Heart right ventricle (tissue), 16 donors: ENCODE data around the gene TMPRSS3. TPM values are rescaled to one million over a fixed set of nuclear protein-coding genes. Genes with fewer than 3 reads are reported as not detected.

Experiments
- ATAC-seq, 8 donors: fragments of 200-7000 bp; cut with Tn5 transposase; one replicate each; pipeline ENCODE4 v1.9.1; 2020; ENCODE audit warnings: mild to moderate bottlenecking in 8 of 8, moderate library complexity in 8 of 8, moderate number of reproducible peaks in 1 of 8
- DNase-seq, 2 donors: peaks; one replicate each; pipeline ENCODE4 v3.0.0-alpha.2; 2020
- H3K27ac ChIP-seq, 10 donors: fragments of 200-600 bp; sonication (generic) in 2 of 10; one replicate each; pipeline versions ENCODE4 v1.5.0 to v1.8.0; 2020 to 2022; ENCODE audit warnings: mild to moderate bottlenecking in 3 of 10
- H3K27me3 ChIP-seq, 7 donors: fragments of 200-600 bp; one replicate each; pipeline ENCODE4 v1.8.0; 2021 to 2022; ENCODE audit warnings: mild to moderate bottlenecking in 2 of 7
- H3K36me3 ChIP-seq, 9 donors: fragments of 200-600 bp; sonication (generic) in 1 of 9; one replicate each; pipeline versions ENCODE4 v1.5.0 to v1.8.0; 2020 to 2022; ENCODE audit warnings: mild to moderate bottlenecking in 2 of 9
- H3K4me1 ChIP-seq, 9 donors: fragments of 200-600 bp; sonication (generic) in 1 of 9; one replicate each; pipeline versions ENCODE4 v1.5.0 to v1.8.0; 2020 to 2022; ENCODE audit warnings: mild to moderate bottlenecking in 4 of 9
- H3K4me3 ChIP-seq, 10 donors: fragments of 200-600 bp; sonication (generic) in 2 of 10; one replicate each; pipeline versions ENCODE4 v1.5.0 to v1.8.0; 2020 to 2022; ENCODE audit warnings: mild to moderate bottlenecking in 7 of 10, moderate library complexity in 2 of 10
- H3K9me3 ChIP-seq, 11 donors: fragments of 200-600 bp in 10 of 11; sonication (generic) in 2 of 11; one replicate each; pipeline versions ENCODE4 v1.5.0 to v1.8.0; 2013 to 2022; ENCODE audit warnings: mild to moderate bottlenecking in 2 of 11, control low read depth in 1 of 11, moderate library complexity in 1 of 11
- WGBS, 2 donors: extraction: QIAGEN DNeasy Blood & Tissue Kit; methylation state at CpG; one replicate each; pipeline ENCODE4 v1.1.7; 2013; ENCODE audit warnings: inconsistent platforms in 1 of 2; 5-methylcytosine and 5-hydroxymethylcytosine counted together
- intact Hi-C, 10 donors: fragments of 100-400 bp; cut with DNase I; formaldehyde crosslinking; loops; one replicate each; pipeline versions ENCODE4 v1.11.1 to v1.14.2; 2022
- polyA plus RNA-seq, 2 donors: library from polyadenylated mRNA; stranded (reverse); fragments of 200-250 nt; gene quantifications; one replicate each; pipeline ENCODE4 v1.2.3, GENCODE V29; 2013
- total RNA-seq, 10 donors: library from RNA; stranded (reverse); fragmentation: NEBNext Ultra II Directional in 3 of 10; extraction: Animal tissue kit (Norgen Biotek cat#: 25700) in 3 of 10; gene quantifications; one replicate each; pipeline versions ENCODE4 v1.2.1 to v1.2.4, GENCODE V29; 2021 to 2023
- TF ChIP-seq, protein P1 (sequence below), 9 donors: fragments of 200-600 bp; sonication (generic) in 2 of 9; IDR thresholded peaks; one replicate each; pipeline versions ENCODE4 v1.5.0 to v1.8.0; 2021 to 2022; ENCODE audit warnings: antibody characterized with exemption in 9 of 9, mild to moderate bottlenecking in 5 of 9, moderate library complexity in 1 of 9
- donor health status: Arrhythmogenic right ventricular cardiomyopathy.
- donor health status: ischemic (EF 13 %, LVEDD 7.1; RV severe dilation, severe dysfunction).
- donor health status: healthy with polysubstance abuse.
- donor health status: DM: no; HTN: yes; CAD: no.
- donor health status: DM: no; HTN: no; CAD: no.
- donor health status: ischemic (EF 25% LVEDD 6.9; RV normal size, moderate dysfunction).
- donor health status: ischemic (EF 25% LVEDD 5.7; RV mildly dilated, moderate dysfunction).
- donor health status: healthy.
- donor health status: DM: yes; HTN: yes; CAD: no.
- donor health status: Ischemic cardiomyopathy.
- donor health status: ischemic (EF 35%, LVEDD 5.7; RV mildly dilated, moderate dysfunction).
- donor health status: nonischemic (EF 11% LVEDD 7.7; RV severe dilation, severe dysfunction).
- donor health status: DM: yes; HTN: yes; CAD: no.
- donor health status: PGD.
- donor health status: ischemic (EF 29% LVEDD 5.4; RV normal size, mild dysfunction).
- donor health status: nonischemic (EF 23%, LVEDD 6.1; RV moderate dilation, normal function).

Gene TMPRSS3
- total and polyA plus RNA-seq, 12 donors = 0.01 to 1.0 (median 0.42) TPM; not detected in 9

- H3K4me3 ChIP-seq = no peak overlapping the region
- no peak overlapping the region for H3K27ac ChIP-seq
- peaks cover 0 to 26% (median 13%) of the 10 kb centered on the region in 7 donors for H3K27me3 ChIP-seq
- TF ChIP-seq, protein P1, sequence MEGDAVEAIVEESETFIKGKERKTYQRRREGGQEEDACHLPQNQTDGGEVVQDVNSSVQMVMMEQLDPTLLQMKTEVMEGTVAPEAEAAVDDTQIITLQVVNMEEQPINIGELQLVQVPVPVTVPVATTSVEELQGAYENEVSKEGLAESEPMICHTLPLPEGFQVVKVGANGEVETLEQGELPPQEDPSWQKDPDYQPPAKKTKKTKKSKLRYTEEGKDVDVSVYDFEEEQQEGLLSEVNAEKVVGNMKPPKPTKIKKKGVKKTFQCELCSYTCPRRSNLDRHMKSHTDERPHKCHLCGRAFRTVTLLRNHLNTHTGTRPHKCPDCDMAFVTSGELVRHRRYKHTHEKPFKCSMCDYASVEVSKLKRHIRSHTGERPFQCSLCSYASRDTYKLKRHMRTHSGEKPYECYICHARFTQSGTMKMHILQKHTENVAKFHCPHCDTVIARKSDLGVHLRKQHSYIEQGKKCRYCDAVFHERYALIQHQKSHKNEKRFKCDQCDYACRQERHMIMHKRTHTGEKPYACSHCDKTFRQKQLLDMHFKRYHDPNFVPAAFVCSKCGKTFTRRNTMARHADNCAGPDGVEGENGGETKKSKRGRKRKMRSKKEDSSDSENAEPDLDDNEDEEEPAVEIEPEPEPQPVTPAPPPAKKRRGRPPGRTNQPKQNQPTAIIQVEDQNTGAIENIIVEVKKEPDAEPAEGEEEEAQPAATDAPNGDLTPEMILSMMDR (IDR thresholded peaks at IDR 0.05) = no peak
- H3K36me3 ChIP-seq = no peaks in the 10 kb centered on the region
- WGBS, 2 donors = 84 to 86% methylated on average over 13 of the region's 13 CpGs
- no peaks in the 10 kb centered on the region for H3K4me1 ChIP-seq
- intact Hi-C loops = loop anchor here in 1 of 10 donors (1.0 kb wide), 1 partner anchor 12 kb away; no protein-coding TSS in a partner anchor
- peaks cover 0 to 39% (median 8%) of the 10 kb centered on the region in 11 donors for H3K9me3 ChIP-seq
- DNase-seq (no peak), ATAC-seq (no peak)
Observed at GRCh38 chr21:42358937-42359336, 36.9 kb downstream of the TMPRSS3 start.

DNA sequence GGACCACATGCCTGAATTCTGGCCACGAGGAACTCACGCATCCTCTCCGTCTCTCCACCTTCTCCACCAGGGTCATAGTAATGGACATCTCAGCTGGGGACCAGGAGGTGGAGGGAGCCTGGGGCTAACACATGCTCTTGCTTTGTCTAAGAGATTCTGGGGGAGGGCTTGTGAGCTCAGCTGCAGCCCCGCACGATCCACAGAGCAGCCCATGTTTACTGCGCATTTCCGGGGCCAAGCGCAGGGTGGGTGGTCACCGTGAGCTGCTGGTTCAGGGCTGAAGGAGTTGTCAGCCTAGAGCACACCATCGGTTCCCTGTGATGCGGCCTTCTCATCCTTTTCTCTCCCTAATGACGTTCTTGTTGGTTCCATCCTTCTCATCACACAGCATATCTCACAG lies 37.6 kb downstream of the TMPRSS3 start:
- H3K9me3 ChIP-seq = peaks cover 0 to 43% (median 8%) of the 10 kb centered on the region in 11 donors
- WGBS, 2 donors = 91% methylated on average over 12 of the region's 12 CpGs
- TF ChIP-seq, protein P1 (IDR thresholded peaks at IDR 0.05) = no peak
- H3K27ac ChIP-seq = no peak overlapping the region
- H3K4me3 ChIP-seq = no peak overlapping the region
- ATAC-seq = no peak
- no peak for DNase-seq
- no peaks in the 10 kb centered on the region for H3K36me3 ChIP-seq
- H3K4me1 ChIP-seq = no peaks in the 10 kb centered on the region
- peaks cover 0 to 21% (median 8%) of the 10 kb centered on the region in 7 donors for H3K27me3 ChIP-seq
- intact Hi-C loops = loop anchor here in 1 of 10 donors (1.0 kb wide), 1 partner anchor 13 kb away; no protein-coding TSS in a partner anchor

- no peaks in the 10 kb centered on the region for H3K36me3 ChIP-seq
- TF ChIP-seq, protein P1 (IDR thresholded peaks at IDR 0.05) = no peak
- DNase-seq (no peak), ATAC-seq (no peak)
- no peaks in the 10 kb centered on the region for H3K4me1 ChIP-seq
- peaks cover 0 to 43% (median 8%) of the 10 kb centered on the region in 11 donors for H3K9me3 ChIP-seq
- peaks cover 0 to 12% (median 5%) of the 10 kb centered on the region in 7 donors for H3K27me3 ChIP-seq
- no peak overlapping the region for H3K4me3 ChIP-seq
- intact Hi-C loops = no loop called here
- WGBS, 2 donors = 62 to 63% methylated on average over 3 of the region's 3 CpGs
- no peak overlapping the region for H3K27ac ChIP-seq
Observed at GRCh38 chr21:42357307-42357706, 38.5 kb downstream of the TMPRSS3 start.

DNA sequence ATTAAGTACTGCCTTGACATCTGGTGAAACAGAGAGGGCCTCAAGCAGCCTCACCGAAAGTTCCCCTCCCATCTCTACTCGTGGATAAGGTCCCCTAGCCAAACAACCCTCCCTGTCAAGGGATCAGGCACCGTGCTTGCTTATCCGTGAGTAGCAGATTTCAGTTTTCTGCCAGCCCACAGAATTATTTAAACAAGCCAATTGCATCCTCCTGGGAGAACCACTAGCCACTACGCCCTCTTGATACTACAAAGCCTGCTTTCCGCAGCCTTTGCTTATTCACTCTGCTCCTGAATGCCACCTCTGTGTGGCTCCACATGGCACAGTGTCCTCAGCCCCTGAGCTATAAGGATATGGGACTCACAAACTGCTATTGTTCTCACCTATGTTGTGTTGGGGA lies 39.2 kb downstream of the TMPRSS3 start:
- TF ChIP-seq, protein P1 (IDR thresholded peaks at IDR 0.05) = no peak
- H3K4me1 ChIP-seq = no peaks in the 10 kb centered on the region
- intact Hi-C loops = no loop called here
- ATAC-seq (no peak), DNase-seq (no peak)
- no peak overlapping the region for H3K27ac ChIP-seq
- 43 to 63% methylated on average over 6 of the region's 6 CpGs for WGBS, 2 donors
- peaks cover 0 to 43% (median 8%) of the 10 kb centered on the region in 11 donors for H3K9me3 ChIP-seq
- H3K4me3 ChIP-seq = no peak overlapping the region
- H3K36me3 ChIP-seq = no peaks in the 10 kb centered on the region
- peaks cover 0 to 11% (median 3%) of the 10 kb centered on the region in 7 donors for H3K27me3 ChIP-seq
